SK-N-SH (cell line): ENCODE results near the gene TNFRSF14.

Experiments used
- CTCF ChIP-seq: fragments of 200-600 bp; sonication (generic); IDR thresholded peaks from 2 replicates; pipeline ENCODE4 v1.6.1; 2017; ENCODE audit warnings: antibody characterized with exemption, mild to moderate bottlenecking, moderate library complexity
- RXRA ChIP-seq: IDR thresholded peaks from 2 replicates; pipeline ENCODE4 v1.4.0; 2012; ENCODE audit warnings: low read depth, mild to moderate bottlenecking, borderline replicate concordance

GRCh38 chr1:2607641-2608091, 51.5 kb downstream of the TNFRSF14 start:
- TF ChIP-seq RXRA: no peak
- TF ChIP-seq CTCF: no peak
